Heart right ventricle (tissue), 16 donors: ENCODE results near the gene SGIP1. TPM values are rescaled to one million over a fixed set of nuclear protein-coding genes. Genes with fewer than 3 reads are reported as not detected.

Experiments
- ATAC-seq, 8 donors: fragments of 200-7000 bp; cut with Tn5 transposase; one replicate each; pipeline ENCODE4 v1.9.1; 2020; ENCODE audit warnings: mild to moderate bottlenecking in 8 of 8, moderate library complexity in 8 of 8, moderate number of reproducible peaks in 1 of 8
- DNase-seq, 2 donors: peaks; one replicate each; pipeline ENCODE4 v3.0.0-alpha.2; 2020
- H3K27ac ChIP-seq, 10 donors: fragments of 200-600 bp; sonication (generic) in 2 of 10; one replicate each; pipeline versions ENCODE4 v1.5.0 to v1.8.0; 2020 to 2022; ENCODE audit warnings: mild to moderate bottlenecking in 3 of 10
- H3K27me3 ChIP-seq, 7 donors: fragments of 200-600 bp; one replicate each; pipeline ENCODE4 v1.8.0; 2021 to 2022; ENCODE audit warnings: mild to moderate bottlenecking in 2 of 7
- H3K36me3 ChIP-seq, 9 donors: fragments of 200-600 bp; sonication (generic) in 1 of 9; one replicate each; pipeline versions ENCODE4 v1.5.0 to v1.8.0; 2020 to 2022; ENCODE audit warnings: mild to moderate bottlenecking in 2 of 9
- H3K4me1 ChIP-seq, 9 donors: fragments of 200-600 bp; sonication (generic) in 1 of 9; one replicate each; pipeline versions ENCODE4 v1.5.0 to v1.8.0; 2020 to 2022; ENCODE audit warnings: mild to moderate bottlenecking in 4 of 9
- H3K4me3 ChIP-seq, 10 donors: fragments of 200-600 bp; sonication (generic) in 2 of 10; one replicate each; pipeline versions ENCODE4 v1.5.0 to v1.8.0; 2020 to 2022; ENCODE audit warnings: mild to moderate bottlenecking in 7 of 10, moderate library complexity in 2 of 10
- H3K9me3 ChIP-seq, 11 donors: fragments of 200-600 bp in 10 of 11; sonication (generic) in 2 of 11; one replicate each; pipeline versions ENCODE4 v1.5.0 to v1.8.0; 2013 to 2022; ENCODE audit warnings: mild to moderate bottlenecking in 2 of 11, control low read depth in 1 of 11, moderate library complexity in 1 of 11
- CTCF ChIP-seq, 9 donors: fragments of 200-600 bp; sonication (generic) in 2 of 9; IDR thresholded peaks; one replicate each; pipeline versions ENCODE4 v1.5.0 to v1.8.0; 2021 to 2022; ENCODE audit warnings: antibody characterized with exemption in 9 of 9, mild to moderate bottlenecking in 5 of 9, moderate library complexity in 1 of 9
- WGBS, 2 donors: extraction: QIAGEN DNeasy Blood & Tissue Kit; methylation state at CpG; one replicate each; pipeline ENCODE4 v1.1.7; 2013; ENCODE audit warnings: inconsistent platforms in 1 of 2; 5-methylcytosine and 5-hydroxymethylcytosine counted together
- intact Hi-C, 10 donors: fragments of 100-400 bp; cut with DNase I; formaldehyde crosslinking; loops; one replicate each; pipeline versions ENCODE4 v1.11.1 to v1.14.2; 2022
- polyA plus RNA-seq, 2 donors: library from polyadenylated mRNA; stranded (reverse); fragments of 200-250 nt; gene quantifications; one replicate each; pipeline ENCODE4 v1.2.3, GENCODE V29; 2013
- total RNA-seq, 10 donors: library from RNA; stranded (reverse); fragmentation: NEBNext Ultra II Directional in 3 of 10; extraction: Animal tissue kit (Norgen Biotek cat#: 25700) in 3 of 10; gene quantifications; one replicate each; pipeline versions ENCODE4 v1.2.1 to v1.2.4, GENCODE V29; 2021 to 2023
- donor health status: Arrhythmogenic right ventricular cardiomyopathy.
- donor health status: ischemic (EF 13 %, LVEDD 7.1; RV severe dilation, severe dysfunction).
- donor health status: healthy with polysubstance abuse.
- donor health status: DM: no; HTN: yes; CAD: no.
- donor health status: DM: no; HTN: no; CAD: no.
- donor health status: ischemic (EF 25% LVEDD 6.9; RV normal size, moderate dysfunction).
- donor health status: ischemic (EF 25% LVEDD 5.7; RV mildly dilated, moderate dysfunction).
- donor health status: healthy.
- donor health status: DM: yes; HTN: yes; CAD: no.
- donor health status: Ischemic cardiomyopathy.
- donor health status: ischemic (EF 35%, LVEDD 5.7; RV mildly dilated, moderate dysfunction).
- donor health status: nonischemic (EF 11% LVEDD 7.7; RV severe dilation, severe dysfunction).
- donor health status: DM: yes; HTN: yes; CAD: no.
- donor health status: PGD.
- donor health status: ischemic (EF 29% LVEDD 5.4; RV normal size, mild dysfunction).
- donor health status: nonischemic (EF 23%, LVEDD 6.1; RV moderate dilation, normal function).

SGIP1 gene
- total and polyA plus RNA-seq, 12 donors, result 1.6 to 19.6 (median 4.9) TPM

GRCh38 chr1:66618390-66618789 is 84.4 kb downstream of the SGIP1 start:
- no peaks in the 10 kb centered on the region for H3K36me3 ChIP-seq
- no peak for TF ChIP-seq CTCF (IDR thresholded peaks at IDR 0.05)
- no peaks in the 10 kb centered on the region for H3K27me3 ChIP-seq
- no peak for ATAC-seq
- DNase-seq, result no peak
- peaks cover 0 to 4% (median 0%) of the 10 kb centered on the region in 11 donors for H3K9me3 ChIP-seq
- intact Hi-C loops, result no loop called here
- no peak overlapping the region for H3K4me3 ChIP-seq
- no peak overlapping the region for H3K27ac ChIP-seq
- peaks cover 0 to 3% (median 0%) of the 10 kb centered on the region in 9 donors for H3K4me1 ChIP-seq

- DNase-seq (no peak), ATAC-seq (peak in 2 of 8 donors; percentile 28 to 52)
- intact Hi-C loops, result no loop called here
- WGBS, 2 donors, result 24 to 45% methylated on average over 1 of the region's 1 CpG
- H3K27me3 ChIP-seq, result no peaks in the 10 kb centered on the region
- peak overlapping the region in 4 of 10 donors; percentile 13 to 44 (median 32) for H3K27ac ChIP-seq
- no peak overlapping the region for H3K4me3 ChIP-seq
- H3K9me3 ChIP-seq, result peaks cover 0 to 4% (median 0%) of the 10 kb centered on the region in 11 donors
- peaks cover 0 to 6% (median 0%) of the 10 kb centered on the region in 9 donors for H3K36me3 ChIP-seq
- peaks cover 0 to 20% (median 7%) of the 10 kb centered on the region in 9 donors for H3K4me1 ChIP-seq
- TF ChIP-seq CTCF (IDR thresholded peaks at IDR 0.05), result no peak
Observed at GRCh38 chr1:66623812-66624211, 89.9 kb downstream of the SGIP1 start.

GRCh38 chr1:66624412-66625060 is 90.6 kb downstream of the SGIP1 start:
- peaks cover 0 to 4% (median 0%) of the 10 kb centered on the region in 11 donors for H3K9me3 ChIP-seq
- H3K36me3 ChIP-seq, result peaks cover 0 to 6% (median 0%) of the 10 kb centered on the region in 9 donors
- H3K4me3 ChIP-seq, result no peak overlapping the region
- no peak for ATAC-seq
- no peak for DNase-seq
- H3K27me3 ChIP-seq, result no peaks in the 10 kb centered on the region
- TF ChIP-seq CTCF (IDR thresholded peaks at IDR 0.05), result no peak
- WGBS, 2 donors, result 88 to 89% methylated on average over 1 of the region's 1 CpG
- H3K27ac ChIP-seq, result peak overlapping the region in 4 of 10 donors; percentile 13 to 44 (median 32)
- H3K4me1 ChIP-seq, result peaks cover 0 to 20% (median 7%) of the 10 kb centered on the region in 9 donors
- intact Hi-C loops, result no loop called here

- Histone ChIP-seq H3K9me3 (peaks cover 0 to 4% (median 0%) of the 10 kb centered on the region in 11 donors), H3K4me3 (no peak overlapping the region), H3K36me3 (peaks cover 0 to 6% (median 0%) of the 10 kb centered on the region in 9 donors), H3K27ac (no peak overlapping the region), H3K27me3 (no peaks in the 10 kb centered on the region), H3K4me1 (peaks cover 0 to 20% (median 7%) of the 10 kb centered on the region in 9 donors)
- TF ChIP-seq CTCF (IDR thresholded peaks at IDR 0.05), result no peak
- intact Hi-C loops, result no loop called here
- ATAC-seq, result no peak
- no peak for DNase-seq
Observed at GRCh38 chr1:66626261-66626660, 92.3 kb downstream of the SGIP1 start.
